ENCODE data around the gene TUBA1A. TPM values are rescaled to one million over a fixed set of nuclear protein-coding genes. Genes with fewer than 3 reads are reported as not detected.

The TUBA1A gene
- polyA plus RNA-seq (ENCODE audit: insufficient read length in 12 of 12): 100 to 1,000 TPM in 11 of 12 donors, not detected in 1; 566 to 895 (median 723) TPM
- long read RNA-seq, donor 1, transcript TUBA1A-205 (3 exons, 673 nt): minor isoform, 9 of 741 reads
- long read RNA-seq, donor 1, transcript TUBA1A-207 (3 exons, 1,384 nt): minor isoform, 51 of 741 reads
- long read RNA-seq, donor 1, transcript TUBA1A-206 (2 exons, 696 nt): minor isoform, 13 of 741 reads
- long read RNA-seq, donor 1, transcript TUBA1A-202 (4 exons, 1,915 nt): major isoform, 647 of 741 reads
- long read RNA-seq, donor 1, partial matches to known transcripts: 19 of 741 reads
- long read RNA-seq, donor 1, other reads (novel, unspliced or antisense): 0 of 741 reads
- long read RNA-seq, donor 2, transcript TUBA1A-207 (3 exons, 1,384 nt): minor isoform, 24 of 671 reads
- long read RNA-seq, donor 2, transcript TUBA1A-202 (4 exons, 1,915 nt): major isoform, 632 of 671 reads
- long read RNA-seq, donor 2, partial matches to known transcripts: 0 of 671 reads
- long read RNA-seq, donor 2, other reads (novel, unspliced or antisense): 5 of 671 reads
- long read RNA-seq, donor 3, transcript TUBA1A-205 (3 exons, 673 nt): minor isoform, 5 of 248 reads
- long read RNA-seq, donor 3, transcript TUBA1A-207 (3 exons, 1,384 nt): minor isoform, 13 of 248 reads
- long read RNA-seq, donor 3, transcript TUBA1A-202 (4 exons, 1,915 nt): major isoform, 225 of 248 reads
- long read RNA-seq, donor 3, partial matches to known transcripts: 0 of 248 reads
- long read RNA-seq, donor 3, other reads (novel, unspliced or antisense): 0 of 248 reads
- long read RNA-seq, donor 4, transcript TUBA1A-202 (4 exons, 1,915 nt): major isoform, 177 of 198 reads
- long read RNA-seq, donor 4, transcript TUBA1A-206 (2 exons, 696 nt): minor isoform, 5 of 198 reads
- long read RNA-seq, donor 4, transcript TUBA1A-207 (3 exons, 1,384 nt): minor isoform, 11 of 198 reads
- long read RNA-seq, donor 4, partial matches to known transcripts: 0 of 198 reads
- long read RNA-seq, donor 4, other reads (novel, unspliced or antisense): 0 of 198 reads
- long read RNA-seq, donor 5: 0 reads
- long read RNA-seq, donor 6, transcript TUBA1A-202 (4 exons, 1,915 nt): major isoform, 376 of 425 reads
- long read RNA-seq, donor 6, transcript TUBA1A-207 (3 exons, 1,384 nt): minor isoform, 32 of 425 reads
- long read RNA-seq, donor 6, transcript TUBA1A-206 (2 exons, 696 nt): minor isoform, 5 of 425 reads
- long read RNA-seq, donor 6, partial matches to known transcripts: 6 of 425 reads
- long read RNA-seq, donor 6, other reads (novel, unspliced or antisense): 0 of 425 reads
- long read RNA-seq, donor 7, transcript TUBA1A-205 (3 exons, 673 nt): minor isoform, 7 of 249 reads
- long read RNA-seq, donor 7, transcript TUBA1A-207 (3 exons, 1,384 nt): minor isoform, 25 of 249 reads
- long read RNA-seq, donor 7, transcript TUBA1A-202 (4 exons, 1,915 nt): major isoform, 209 of 249 reads
- long read RNA-seq, donor 7, partial matches to known transcripts: 0 of 249 reads
- long read RNA-seq, donor 7, other reads (novel, unspliced or antisense): 0 of 249 reads
- long read RNA-seq, donor 8, transcript TUBA1A-201 (4 exons, 1,887 nt): minor isoform, 6 of 425 reads
- long read RNA-seq, donor 8, transcript TUBA1A-202 (4 exons, 1,915 nt): major isoform, 371 of 425 reads
- long read RNA-seq, donor 8, transcript TUBA1A-207 (3 exons, 1,384 nt): minor isoform, 40 of 425 reads
- long read RNA-seq, donor 8, partial matches to known transcripts: 0 of 425 reads
- long read RNA-seq, donor 8, other reads (novel, unspliced or antisense): 0 of 425 reads
- long read RNA-seq, donor 9, transcript TUBA1A-205 (3 exons, 673 nt): minor isoform, 9 of 381 reads
- long read RNA-seq, donor 9, transcript TUBA1A-202 (4 exons, 1,915 nt): major isoform, 310 of 381 reads
- long read RNA-seq, donor 9, transcript TUBA1A-207 (3 exons, 1,384 nt): minor isoform, 35 of 381 reads
- long read RNA-seq, donor 9, transcript TUBA1A-206 (2 exons, 696 nt): minor isoform, 6 of 381 reads
- long read RNA-seq, donor 9, partial matches to known transcripts: 12 of 381 reads
- long read RNA-seq, donor 9, other reads (novel, unspliced or antisense): 0 of 381 reads
- long read RNA-seq, donor 10, transcript TUBA1A-207 (3 exons, 1,384 nt): minor isoform, 30 of 403 reads
- long read RNA-seq, donor 10, transcript TUBA1A-206 (2 exons, 696 nt): minor isoform, 5 of 403 reads
- long read RNA-seq, donor 10, transcript TUBA1A-202 (4 exons, 1,915 nt): major isoform, 349 of 403 reads
- long read RNA-seq, donor 10, partial matches to known transcripts: 12 of 403 reads
- long read RNA-seq, donor 10, other reads (novel, unspliced or antisense): 0 of 403 reads
- long read RNA-seq, donor 11, transcript TUBA1A-202 (4 exons, 1,915 nt): major isoform, 607 of 693 reads
- long read RNA-seq, donor 11, transcript TUBA1A-206 (2 exons, 696 nt): minor isoform, 9 of 693 reads
- long read RNA-seq, donor 11, transcript TUBA1A-207 (3 exons, 1,384 nt): minor isoform, 31 of 693 reads
- long read RNA-seq, donor 11, partial matches to known transcripts: 35 of 693 reads
- long read RNA-seq, donor 11, other reads (novel, unspliced or antisense): 0 of 693 reads

- peak; percentile 98 for DNase-seq
Measured at GRCh38 chr12:49188916-49189367, at the start of gene TUBA1A. Gene TUBA1A (minus strand): TSS chr12:49189080. CDS start chr12:49188979, 101 bp downstream.

GRCh38 chr12:49236423-49236822, 47.5 kb upstream of the TUBA1A start:
- no peak for DNase-seq

GRCh38 chr12:49233842-49234526, 45.1 kb upstream of the TUBA1A start:
- no peak for DNase-seq

- no peak for DNase-seq
Measured at GRCh38 chr12:49232940-49233841, 44.3 kb upstream of the TUBA1A start.

- no peak for DNase-seq
Measured at GRCh38 chr12:49231878-49232655, 43.2 kb upstream of the TUBA1A start.

- no peak for DNase-seq
Measured at GRCh38 chr12:49230805-49231194, 41.9 kb upstream of the TUBA1A start.

GRCh38 chr12:49230176-49230804, 41.4 kb upstream of the TUBA1A start:
- DNase-seq: no peak

GRCh38 chr12:49228653-49229052, 39.8 kb upstream of the TUBA1A start:
- DNase-seq: no peak

- no peak for DNase-seq
Measured at GRCh38 chr12:49227713-49228112, 38.8 kb upstream of the TUBA1A start.

GRCh38 chr12:49225576-49226166, 36.8 kb upstream of the TUBA1A start:
- no peak for DNase-seq

GRCh38 chr12:49223590-49224369, 34.9 kb upstream of the TUBA1A start:
- DNase-seq: no peak

- no peak for DNase-seq
Measured at GRCh38 chr12:49223122-49223521, 34.2 kb upstream of the TUBA1A start.

GRCh38 chr12:49220972-49221371, 32.1 kb upstream of the TUBA1A start:
- no peak for DNase-seq

- DNase-seq: no peak
Measured at GRCh38 chr12:49219417-49220026, 30.6 kb upstream of the TUBA1A start.
